HG02885 (cell line): ENCODE measurements around the gene CSF2.

Experiments used
- ATAC-seq: cut with Tn5 transposase; IDR thresholded peaks from one replicate; pipeline ENCODE4 v1.9.1; 2021; ENCODE audit warnings: mild to moderate bottlenecking; ENCODE audit not compliant: unreplicated experiment, poor library complexity

CSF2 gene

DNA sequence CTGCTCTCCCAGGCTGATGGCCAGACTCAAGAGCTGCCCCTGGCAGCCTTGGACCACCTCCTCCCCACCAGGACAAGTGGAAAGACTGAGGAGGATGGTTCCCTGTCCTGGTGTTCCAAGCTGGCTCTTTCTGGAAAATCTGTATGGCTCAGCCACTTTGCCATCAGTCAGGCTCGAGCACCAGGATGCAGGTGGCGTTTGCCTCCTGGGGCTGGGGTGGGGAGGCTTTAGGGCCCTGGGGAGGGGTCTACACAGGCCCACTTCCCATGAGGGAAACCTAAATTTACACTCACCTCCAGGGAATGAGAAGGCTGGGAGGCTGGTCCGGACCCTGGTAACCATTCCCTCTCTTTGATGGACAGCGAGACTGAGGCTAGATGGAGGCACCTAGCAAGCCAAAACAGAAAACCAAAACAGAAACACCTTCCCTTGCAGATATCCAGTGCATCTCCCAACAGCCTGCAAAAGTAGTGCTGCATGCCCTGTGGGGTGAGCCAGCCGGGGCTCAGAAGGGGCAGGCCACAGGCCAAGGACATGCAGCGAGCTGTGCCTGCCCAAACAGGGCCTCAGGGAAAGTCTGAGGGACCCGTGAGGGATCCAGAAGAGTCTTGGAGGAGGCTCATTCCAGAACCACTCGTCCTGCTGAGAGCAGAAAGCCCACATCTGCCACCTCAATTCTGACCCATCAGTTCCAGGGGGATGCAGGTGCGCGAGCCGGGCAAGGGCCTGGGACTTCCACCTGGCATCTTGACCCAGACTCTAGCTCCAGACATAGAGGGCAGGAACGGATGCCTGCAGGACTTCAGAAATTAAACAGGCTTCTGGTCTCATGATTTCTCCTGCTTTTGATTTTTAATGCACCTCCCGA is 5.4 kb upstream of the CSF2 start:
- no peak for ATAC-seq

DNA sequence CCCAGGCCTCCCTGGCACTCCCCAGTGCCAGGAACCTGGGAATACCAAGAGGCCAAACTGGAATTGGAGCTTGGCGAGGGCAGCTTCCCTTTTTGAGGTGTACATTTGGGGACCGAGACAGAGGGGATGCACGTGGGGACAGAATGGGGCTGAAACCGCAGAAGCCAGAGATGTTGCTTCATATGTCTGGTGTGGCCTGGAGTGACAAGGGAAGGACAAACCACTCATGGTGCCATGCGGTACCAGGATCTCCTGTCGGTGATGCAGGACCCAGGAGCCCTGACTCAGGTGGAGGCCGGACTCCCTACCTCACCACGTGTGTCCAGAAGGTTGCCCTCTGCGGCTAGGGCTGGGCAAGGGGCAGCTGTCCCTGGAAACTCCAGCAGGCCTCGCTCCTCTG is 4.0 kb upstream of the CSF2 start:
- no peak for ATAC-seq

DNA sequence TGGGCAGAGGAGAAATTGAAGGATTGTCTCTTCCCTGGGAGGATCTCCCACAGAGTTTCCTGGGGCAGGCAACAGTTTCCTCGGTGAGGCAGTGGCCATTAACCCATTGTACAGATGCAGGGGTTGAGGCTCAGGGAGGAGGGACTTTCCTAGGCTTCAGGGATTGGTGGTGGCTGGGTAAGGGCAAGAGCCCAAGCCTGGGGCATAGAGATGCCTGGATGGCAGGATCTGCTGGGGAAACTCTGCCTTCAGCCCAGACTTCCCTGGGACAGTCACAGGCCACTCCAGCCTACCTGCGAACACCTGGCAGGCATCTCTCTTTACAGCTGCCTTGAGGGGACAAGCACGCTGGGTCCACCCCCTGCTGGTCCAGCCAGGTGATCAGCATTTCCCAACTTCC is 3.6 kb upstream of the CSF2 start:
- ATAC-seq, result no peak

DNA sequence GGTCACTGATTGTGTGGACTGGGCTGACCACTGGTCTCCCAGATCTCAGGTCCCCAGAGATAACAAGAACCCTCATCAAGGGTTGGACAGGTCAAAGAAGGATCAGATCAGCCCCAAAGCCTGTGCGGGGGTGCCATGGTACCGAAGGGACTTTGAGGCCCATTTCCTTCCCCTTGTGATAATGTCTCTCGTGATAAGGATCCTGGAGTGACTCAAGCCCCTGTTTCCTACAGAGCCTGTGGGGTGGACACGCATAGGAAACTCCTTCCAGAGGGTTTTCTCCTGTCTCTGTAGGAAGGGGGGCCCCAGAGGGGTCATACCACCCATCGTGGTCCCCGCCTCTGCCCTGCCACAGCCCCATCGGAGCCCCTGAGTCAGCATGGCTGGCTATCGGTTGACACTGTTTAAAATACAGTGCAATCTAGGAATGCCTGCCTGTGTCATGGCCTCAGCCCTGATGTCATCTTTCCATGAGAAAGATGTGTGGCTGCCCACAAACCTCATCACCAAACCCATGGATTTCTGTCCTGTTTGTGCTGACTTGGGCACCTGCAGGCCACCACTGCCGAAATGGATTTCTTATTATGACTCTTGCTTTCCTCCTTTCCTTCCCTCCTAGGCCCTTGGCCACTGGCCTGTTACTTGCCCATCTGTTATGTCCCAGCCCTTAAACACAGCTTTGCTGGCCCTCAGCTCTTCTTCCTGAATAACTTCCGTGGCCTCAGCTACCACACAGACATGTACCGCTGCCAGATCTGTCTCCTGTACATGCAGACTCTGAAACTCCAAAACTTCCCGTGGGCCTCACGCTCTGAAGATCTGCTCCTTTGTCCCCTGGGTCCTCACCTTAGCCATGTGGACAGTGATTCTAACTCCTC is 2.9 kb upstream of the CSF2 start:
- no peak for ATAC-seq

DNA sequence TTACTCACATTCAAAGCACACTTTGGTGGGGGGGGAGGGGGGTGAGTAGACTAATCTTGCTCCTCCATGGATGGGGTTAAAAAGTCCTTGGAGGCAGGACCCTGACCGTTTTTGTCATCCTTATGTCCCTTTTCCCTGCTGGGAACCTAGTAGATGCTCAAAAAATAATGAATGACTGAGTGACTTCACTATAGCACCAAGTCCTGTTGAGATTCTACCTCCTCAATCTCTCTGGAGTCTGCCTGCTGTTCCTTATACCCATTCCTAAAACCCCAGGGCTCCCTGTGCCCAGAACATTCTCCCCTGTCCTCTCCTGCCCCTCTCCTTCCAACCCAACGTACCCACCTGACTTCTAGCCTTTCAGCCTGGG is 2.3 kb upstream of the CSF2 start:
- ATAC-seq, result no peak

DNA sequence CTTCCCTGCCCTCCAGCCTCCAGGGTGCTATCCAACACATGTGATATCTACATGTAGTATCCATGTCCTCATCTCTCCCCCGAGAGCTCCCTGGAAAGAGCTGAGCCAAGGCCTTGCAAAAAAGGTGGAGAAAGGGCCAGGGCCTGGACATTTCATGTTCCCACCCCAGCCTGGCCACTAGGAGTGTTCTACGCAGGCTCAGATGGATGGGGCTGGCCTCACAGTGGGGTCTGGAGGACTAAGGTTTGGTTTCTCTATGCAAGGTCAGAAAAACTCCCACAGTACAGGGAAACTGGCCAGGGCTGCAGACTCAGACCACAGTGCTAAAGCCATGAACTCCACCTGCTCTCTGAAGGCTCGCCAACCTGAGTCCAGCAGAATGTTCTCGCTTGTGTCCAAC is 1.5 kb upstream of the CSF2 start:
- ATAC-seq, result no peak

DNA sequence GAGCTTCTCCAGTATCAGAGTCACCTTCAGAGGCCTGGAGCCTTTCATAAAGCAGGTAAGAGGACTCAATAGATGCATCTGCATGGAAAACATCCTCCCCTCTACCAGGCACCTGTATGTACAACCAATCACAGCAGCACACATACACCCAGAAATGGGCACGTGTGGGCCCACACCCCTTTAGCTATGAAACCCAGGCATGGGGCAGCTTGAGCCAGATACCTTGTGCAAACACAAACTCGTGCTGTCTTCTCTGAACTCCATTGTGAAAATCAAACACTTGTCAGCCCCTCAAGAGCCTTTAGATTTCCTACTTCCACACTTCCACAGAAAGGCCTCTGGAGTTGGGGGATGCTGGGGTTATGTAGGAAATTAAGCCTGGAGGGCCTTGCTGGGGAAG is 1.1 kb upstream of the CSF2 start:
- no peak for ATAC-seq

DNA sequence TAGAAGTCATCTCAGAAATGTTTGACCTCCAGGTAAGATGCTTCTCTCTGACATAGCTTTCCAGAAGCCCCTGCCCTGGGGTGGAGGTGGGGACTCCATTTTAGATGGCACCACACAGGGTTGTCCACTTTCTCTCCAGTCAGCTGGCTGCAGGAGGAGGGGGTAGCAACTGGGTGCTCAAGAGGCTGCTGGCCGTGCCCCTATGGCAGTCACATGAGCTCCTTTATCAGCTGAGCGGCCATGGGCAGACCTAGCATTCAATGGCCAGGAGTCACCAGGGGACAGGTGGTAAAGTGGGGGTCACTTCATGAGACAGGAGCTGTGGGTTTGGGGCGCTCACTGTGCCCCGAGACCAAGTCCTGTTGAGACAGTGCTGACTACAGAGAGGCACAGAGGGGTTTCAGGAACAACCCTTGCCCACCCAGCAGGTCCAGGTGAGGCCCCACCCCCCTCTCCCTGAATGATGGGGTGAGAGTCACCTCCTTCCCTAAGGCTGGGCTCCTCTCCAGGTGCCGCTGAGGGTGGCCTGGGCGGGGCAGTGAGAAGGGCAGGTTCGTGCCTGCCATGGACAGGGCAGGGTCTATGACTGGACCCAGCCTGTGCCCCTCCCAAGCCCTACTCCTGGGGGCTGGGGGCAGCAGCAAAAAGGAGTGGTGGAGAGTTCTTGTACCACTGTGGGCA is 642 bp downstream of the CSF2 start:
- ATAC-seq, result no peak

DNA sequence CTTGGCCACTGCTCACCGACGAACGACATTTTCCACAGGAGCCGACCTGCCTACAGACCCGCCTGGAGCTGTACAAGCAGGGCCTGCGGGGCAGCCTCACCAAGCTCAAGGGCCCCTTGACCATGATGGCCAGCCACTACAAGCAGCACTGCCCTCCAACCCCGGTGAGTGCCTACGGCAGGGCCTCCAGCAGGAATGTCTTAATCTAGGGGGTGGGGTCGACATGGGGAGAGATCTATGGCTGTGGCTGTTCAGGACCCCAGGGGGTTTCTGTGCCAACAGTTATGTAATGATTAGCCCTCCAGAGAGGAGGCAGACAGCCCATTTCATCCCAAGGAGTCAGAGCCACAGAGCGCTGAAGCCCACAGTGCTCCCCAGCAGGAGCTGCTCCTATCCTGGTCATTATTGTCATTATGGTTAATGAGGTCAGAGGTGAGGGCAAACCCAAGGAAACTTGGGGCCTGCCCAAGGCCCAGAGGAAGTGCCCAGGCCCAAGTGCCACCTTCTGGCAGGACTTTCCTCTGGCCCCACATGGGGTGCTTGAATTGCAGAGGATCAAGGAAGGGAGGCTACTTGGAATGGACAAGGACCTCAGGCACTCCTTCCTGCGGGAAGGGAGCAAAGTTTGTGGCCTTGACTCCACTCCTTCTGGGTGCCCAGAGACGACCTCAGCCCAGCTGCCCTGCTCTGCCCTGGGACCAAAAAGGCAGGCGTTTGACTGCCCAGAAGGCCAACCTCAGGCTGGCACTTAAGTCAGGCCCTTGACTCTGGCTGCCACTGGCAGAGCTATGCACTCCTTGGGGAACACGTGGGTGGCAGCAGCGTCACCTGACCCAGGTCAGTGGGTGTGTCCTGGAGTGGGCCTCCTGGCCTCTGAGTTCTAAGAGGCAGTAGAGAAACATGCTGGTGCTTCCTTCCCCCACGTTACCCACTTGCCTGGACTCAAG is 1.5 kb downstream of the CSF2 start:
- no peak for ATAC-seq

DNA sequence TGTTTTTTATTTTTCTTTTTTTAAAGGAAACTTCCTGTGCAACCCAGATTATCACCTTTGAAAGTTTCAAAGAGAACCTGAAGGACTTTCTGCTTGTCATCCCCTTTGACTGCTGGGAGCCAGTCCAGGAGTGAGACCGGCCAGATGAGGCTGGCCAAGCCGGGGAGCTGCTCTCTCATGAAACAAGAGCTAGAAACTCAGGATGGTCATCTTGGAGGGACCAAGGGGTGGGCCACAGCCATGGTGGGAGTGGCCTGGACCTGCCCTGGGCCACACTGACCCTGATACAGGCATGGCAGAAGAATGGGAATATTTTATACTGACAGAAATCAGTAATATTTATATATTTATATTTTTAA is 2.1 kb downstream of the CSF2 start:
- ATAC-seq, result no peak

DNA sequence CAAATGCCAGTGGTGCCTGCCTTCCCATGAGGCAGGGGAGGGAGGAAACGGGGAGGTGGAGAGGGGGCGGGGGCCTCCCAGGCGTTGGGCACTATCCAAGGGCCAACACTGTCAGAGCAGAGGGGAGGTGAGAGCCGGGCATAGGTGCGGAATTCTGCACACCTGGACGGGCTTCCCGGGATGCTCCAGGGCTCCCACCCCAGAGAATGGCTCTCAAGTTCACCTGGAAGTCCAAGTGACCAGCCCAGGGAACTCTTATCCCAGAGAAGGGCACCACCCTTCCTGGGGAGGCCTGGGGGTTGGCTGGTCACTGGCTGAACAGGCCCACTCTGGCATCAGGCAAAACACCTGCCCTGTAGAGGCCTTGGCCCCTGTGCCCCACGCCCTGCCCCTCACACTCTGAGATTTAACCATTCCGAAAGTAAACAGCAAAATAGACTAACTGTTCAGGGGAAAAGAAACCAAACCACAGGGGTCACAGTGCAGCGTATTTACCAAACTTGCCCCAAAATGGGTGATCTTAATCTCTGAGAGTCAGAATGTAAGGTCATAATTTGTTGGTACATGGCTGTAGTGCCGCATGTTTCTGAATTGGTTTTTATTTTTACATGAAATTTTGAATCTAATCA is 2.7 kb downstream of the CSF2 start:
- ATAC-seq, result no peak

DNA sequence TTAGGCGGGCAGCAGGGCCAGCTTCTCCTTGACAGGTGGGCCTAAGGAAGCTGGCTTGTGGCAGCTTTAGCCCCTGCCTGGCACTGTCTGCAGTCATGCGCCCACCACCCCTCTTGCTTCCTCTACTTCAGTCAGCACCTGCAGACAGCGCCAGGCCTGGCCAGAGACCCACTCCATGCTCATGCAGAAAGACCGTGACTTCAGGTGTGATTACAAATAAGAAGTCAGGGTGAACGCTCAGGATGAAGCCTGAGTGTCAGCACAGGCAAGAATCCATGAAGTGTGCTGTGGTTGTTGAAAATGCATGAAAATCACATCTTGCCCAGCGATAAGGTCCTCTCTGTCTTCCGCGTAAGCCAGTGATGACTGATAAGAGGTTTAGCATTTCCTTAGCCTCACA is 3.4 kb downstream of the CSF2 start:
- no peak for ATAC-seq

DNA sequence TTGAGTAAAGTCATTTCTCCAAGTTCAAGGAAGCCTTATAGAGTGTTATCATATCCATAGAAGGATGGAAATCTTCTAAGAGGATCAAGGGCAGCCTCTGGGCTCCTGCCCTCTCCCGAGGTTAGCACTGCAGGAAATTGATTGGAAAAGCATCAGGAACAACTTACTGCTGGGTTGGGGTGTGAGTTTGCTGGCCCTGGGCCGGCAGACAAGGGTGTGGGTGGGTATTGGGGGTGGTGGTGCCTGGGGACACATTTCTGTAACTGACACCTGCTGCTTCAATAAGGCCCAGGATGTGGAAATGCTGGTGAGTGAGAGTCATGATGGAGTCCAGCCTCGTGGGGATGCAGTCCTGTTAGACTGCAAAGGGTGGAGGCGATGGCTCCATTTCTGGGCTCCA is 5.5 kb downstream of the CSF2 start:
- ATAC-seq, result no peak

DNA sequence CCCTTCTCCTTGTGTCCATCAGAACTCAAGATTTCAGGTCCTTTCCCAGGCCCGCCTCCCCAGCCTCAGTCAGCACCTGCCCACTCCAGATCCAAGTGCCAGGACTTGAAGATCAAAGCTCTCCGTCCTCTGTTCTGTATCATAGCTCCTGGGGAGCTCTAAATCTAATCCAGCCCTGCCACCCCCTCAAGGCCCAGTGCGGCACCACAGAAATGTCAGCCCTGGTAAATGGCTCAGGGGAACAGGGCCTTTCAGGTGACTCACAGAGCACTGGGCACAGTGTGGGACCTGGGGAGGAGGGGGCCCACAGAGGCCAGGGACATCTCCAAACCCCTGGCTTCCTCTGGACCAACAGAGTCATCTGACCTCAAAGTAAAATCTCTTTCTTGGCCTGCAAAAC is 6.0 kb downstream of the CSF2 start:
- ATAC-seq, result no peak

DNA sequence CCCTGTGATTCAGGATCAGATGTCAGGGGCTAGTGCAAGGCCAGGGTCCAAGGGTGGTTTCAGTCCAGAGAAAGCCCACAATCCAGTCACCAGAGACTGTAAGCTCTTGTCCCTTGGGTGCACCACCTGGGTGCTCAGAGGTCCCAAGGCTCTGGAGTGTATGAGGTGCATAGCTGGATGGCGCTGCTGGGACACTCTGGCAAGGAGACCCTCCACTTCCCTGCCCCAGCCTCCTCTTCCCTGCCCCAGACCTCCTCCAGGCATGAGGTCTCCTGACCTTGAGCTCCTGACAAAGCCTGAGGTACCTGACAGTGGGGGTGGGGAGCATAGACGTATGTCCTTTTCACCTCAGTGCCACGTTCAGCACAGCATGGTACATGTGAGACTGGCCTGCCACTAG is 7.0 kb downstream of the CSF2 start:
- ATAC-seq, result no peak

DNA sequence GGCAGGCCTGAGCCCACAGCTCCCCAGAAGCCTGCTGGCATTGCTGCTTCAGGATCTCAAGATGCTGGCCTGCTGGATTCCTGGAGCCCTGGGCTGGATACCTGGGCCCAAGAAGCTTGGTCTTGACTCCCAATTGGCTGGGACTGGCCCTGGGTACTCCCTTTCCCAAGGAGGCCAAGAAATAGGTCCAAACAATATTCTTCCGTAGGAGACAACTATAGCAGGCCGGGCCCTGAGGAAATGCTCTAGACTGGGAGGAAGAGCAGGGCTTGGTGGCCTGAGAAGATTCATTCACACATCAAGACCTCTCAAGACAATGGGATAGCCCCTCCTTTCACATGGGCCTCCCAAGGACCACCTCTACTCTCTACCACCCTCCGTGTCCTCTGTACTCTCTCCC is 7.9 kb downstream of the CSF2 start:
- ATAC-seq, result no peak

DNA sequence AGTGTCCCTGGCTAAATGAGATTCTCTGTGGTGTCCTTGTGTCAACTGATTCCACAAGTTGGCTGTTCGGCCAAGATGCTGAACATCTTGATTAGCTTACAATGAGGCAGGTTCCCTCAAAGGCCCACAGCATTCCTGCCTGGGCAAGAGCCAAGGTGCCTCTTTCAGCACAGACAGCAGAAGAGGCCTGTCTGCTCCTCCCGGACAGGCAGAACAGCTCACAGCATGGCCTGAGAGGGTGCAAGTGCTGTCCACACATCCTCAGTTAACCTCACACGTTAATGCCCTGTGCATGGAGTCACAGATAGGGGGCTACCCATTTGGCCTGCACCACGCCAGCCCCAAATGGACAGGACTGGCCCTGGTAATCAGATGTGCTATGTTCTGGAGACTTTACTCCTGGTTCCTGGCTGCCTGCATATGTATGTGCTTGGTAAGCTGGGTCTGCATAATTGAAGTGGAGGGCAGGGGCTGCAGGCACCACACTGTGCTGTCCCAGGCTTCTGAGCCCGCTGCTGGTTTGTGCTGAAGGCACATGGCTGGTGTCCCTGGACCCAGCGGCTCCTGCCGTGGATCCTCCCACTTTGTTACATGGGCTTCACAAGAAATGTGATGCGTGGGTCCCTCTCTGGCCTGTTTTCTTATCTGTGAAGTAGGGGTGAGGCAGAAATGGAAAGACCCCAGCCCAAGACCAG is 8.9 kb downstream of the CSF2 start:
- ATAC-seq, result no peak

DNA sequence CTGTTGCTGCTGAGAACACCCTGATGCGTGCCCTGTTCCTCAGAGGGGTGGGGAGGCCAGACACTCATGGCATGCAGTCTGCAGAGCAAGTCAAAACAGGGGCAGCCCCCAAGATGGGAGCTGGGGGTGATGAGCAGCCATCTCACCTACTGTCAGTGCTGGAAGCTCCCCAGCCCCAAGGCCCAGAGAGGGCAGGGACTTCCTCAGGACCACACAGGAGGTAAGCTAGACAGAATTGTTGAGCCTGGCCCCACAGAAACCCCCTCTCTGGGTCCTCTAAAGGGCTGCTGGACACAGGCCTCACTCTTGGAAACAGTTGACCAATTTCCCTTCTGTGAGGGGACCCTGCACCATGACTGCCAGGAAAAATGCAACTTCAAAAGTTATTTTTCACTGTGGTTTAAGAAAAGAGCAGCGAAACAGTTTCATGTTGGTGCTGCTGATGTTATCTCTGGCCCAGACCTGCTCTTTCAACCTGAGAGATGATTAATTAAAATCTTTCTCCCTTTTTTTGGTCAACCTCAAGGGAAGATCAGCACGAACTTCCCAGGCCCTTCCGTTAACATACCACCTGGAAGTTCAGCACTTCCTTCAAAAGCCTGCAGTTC is 9.6 kb downstream of the CSF2 start:
- no peak for ATAC-seq

DNA sequence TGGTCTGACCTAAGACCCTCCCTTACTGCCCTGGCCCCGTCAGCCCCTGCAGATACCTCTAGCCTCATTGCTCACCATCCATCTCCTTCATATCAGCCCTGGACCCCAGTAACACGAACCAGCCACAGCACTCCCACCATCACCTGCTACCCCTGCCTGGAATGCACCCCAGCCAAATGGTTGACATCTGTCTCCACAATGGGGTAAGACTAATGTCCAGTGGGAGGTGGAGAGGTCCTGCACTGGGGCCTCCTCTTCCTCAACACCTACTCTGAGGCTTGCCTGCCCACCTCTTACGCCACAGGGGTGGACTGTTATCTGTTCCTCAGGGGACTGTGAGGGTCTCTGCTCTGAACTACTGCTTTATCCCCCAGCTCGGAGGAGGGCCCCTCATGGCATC is 12.1 kb downstream of the CSF2 start:
- ATAC-seq, result no peak
